NCI-H82 treated with DMSO at 0.1 percent for 48 hours (cell line): ENCODE data around the gene ASPHD1.
A peak's percentile ranks its signal among the peaks of the same experiment; 100 is the strongest.
"Not testable (repeated sequence)": the region's sequence is repeated elsewhere in the genome, so short reads cannot be mapped to it uniquely, and the experiment has no call there.

Source experiments
- DNase-seq: peaks from one replicate; lab custom pipeline; 2025; ENCODE audit not compliant: unreplicated experiment; lab: John Stamatoyannopoulos, UW

ASPHD1 gene

DNA sequence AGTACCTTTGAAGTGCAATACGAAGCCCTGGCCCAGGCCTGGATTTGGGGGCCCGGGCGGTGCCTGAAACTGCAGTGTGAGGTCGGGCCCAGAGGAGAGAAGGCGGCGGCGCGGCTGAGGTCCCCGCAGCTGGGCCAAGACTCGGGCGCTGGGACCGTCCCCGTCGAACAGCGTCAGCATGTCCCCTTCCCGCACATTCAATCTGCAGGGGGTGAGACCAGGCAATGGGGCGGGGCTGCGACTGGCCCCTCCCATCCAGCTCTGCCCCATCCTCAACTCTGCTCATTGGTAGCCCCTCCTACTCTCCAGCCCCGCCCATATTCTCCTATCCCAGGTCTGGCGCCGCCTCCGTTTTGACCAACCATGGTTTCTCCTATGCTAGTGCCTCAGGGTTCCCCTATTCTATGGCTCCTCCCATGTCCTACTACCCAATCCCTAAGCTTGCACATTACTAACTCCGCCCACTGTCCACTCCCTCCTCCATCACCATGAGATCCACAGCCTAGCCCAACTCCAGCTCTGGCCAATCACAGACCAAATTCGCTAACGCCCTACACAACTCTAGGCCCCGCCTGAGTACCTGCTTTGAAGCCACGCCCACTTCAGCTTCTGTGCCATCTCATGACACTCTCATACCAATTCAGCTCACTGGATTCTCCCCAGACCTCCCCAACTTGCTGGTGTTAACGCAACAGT, 22.9 kb upstream of the ASPHD1 start:
- DNase-seq, result no peak

- DNase-seq, result no peak
Observed at GRCh38 chr16:29878172-29878571, 22.1 kb upstream of the ASPHD1 start.

- DNase-seq, result no peak
Observed at GRCh38 chr16:29881050-29881449, 19.2 kb upstream of the ASPHD1 start.

GRCh38 chr16:29883987-29884386, 16.3 kb upstream of the ASPHD1 start:
- no peak for DNase-seq

DNA sequence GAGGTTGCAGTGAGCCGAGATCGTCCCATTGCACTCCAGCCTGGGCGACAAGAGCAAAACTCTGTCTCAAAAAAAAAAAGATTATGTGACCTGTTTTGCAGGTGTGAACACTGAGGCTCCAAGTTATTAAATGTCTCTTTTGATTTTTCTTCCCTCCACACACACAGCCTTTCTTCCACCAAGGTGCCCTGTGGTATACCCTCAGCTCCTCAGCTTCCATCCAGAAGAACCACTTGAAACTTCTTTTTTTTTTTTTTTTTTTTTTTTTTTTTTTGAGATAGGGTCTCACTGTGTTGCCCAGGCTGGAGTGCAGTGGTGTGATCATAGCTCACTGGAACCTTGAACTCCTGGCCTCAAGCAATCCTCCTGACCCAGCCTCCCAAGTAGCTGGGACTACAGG, 10.9 kb upstream of the ASPHD1 start:
- not testable (repeated sequence) for DNase-seq

DNA sequence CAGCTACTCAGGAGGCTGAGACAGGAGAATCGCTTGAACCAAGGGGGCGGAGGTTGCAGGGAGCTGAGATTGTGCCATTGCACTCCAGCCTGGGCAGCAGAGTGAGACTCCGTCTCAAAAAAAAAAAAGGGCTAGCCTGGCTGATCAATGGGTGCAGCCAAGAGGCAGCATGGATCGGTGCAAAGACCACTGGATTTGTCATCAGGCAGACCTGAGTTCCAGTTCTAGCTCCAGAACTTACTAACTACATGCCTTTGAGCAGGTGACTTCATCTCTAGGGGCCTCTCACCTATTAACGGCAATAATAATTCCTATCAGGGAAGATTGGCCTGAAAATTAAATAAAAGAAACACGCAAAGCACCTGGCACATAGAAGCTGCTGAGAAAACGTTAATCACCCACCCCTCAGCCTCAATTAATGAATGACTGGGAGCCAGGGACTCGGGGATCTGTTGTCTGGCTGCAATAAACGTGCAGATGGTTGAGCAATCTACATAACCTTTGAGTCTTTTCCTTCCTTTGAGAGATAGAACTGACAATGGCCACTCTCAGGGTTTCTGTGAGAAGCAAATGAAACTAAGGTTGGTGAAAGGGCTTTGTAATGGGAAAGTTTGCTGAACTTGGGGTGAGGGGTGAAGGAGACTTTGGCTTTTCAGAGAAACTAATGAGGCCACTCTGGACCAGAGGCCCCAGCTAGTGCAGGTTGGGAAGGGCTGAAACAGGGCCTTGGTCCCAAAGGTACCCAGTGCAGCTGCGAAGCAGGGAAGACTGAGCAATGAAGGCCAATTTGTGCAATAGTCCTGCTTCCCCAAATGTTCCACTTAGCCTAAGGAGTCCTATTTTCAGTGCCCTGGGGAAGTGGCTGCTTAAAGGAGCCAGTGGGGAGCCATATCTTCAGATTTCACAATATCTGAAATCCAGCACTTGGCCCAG, 8.5 kb upstream of the ASPHD1 start:
- DNase-seq, result no peak

- no peak for DNase-seq
Observed at GRCh38 chr16:29892458-29892813, 7.9 kb upstream of the ASPHD1 start.

DNA sequence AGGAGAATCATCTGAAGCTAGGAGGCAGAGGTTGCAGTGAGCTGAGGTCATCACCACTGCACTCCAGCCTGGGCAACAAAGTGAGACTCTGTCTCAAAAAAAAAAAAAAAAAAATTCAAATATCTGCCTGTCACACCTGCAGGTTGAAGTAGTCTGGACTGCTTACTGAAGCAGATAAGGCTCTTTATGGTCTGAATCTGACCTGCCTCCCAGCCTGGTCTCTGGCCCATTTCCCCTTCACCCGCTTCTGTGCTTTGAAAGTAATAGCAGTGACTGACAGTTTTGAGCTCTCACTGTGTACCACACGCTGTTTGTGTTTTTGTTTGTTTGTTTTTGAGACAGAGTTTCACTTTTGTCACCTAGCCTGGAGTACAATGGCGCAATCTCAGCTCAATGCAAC, 6.7 kb upstream of the ASPHD1 start:
- no peak for DNase-seq

- peak; percentile 57 for DNase-seq
Observed at GRCh38 chr16:29894352-29894751, 5.9 kb upstream of the ASPHD1 start.

GRCh38 chr16:29896841-29897240, 3.4 kb upstream of the ASPHD1 start:
- no peak for DNase-seq

GRCh38 chr16:29897333-29897732, 3.0 kb upstream of the ASPHD1 start:
- no peak for DNase-seq

GRCh38 chr16:29898135-29898803, 2.0 kb upstream of the ASPHD1 start:
- DNase-seq, result no peak

- DNase-seq, result peak; percentile 38
Observed at GRCh38 chr16:29898804-29899515, 1.3 kb upstream of the ASPHD1 start.

DNA sequence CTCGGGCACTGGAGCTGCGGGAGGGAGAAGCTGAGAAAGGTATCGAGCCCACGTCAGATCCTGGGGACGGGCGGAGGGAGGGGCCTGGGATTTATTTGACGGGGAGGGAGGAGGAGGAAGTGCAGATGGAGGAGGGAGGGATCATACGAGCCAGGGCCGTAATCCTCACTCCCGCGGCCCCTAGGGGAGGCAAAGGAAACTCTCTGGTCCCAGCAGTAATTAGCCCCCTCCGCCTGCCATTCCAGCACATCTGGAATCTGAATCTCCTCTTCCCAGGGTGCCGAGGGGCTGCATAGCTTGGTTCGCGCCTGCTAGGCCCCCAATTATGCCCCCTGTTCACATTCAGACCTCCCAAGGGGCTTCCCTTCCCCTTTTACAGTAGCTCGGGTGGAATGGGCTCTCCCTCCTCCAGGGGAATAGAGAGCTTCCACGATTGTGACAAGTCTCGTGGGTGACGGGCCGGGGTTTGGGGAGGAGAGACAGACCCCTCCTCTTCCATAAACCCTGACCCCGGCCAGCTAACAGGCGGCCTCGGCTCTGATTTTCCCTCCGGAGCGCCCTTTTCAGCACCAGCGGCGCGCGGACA, 679 bp upstream of the ASPHD1 start, which contains the start of gene SEZ6L2:
TSS of gene SEZ6L2 (minus strand) at position 35 of the 586 bp plus-strand sequence. CDS start 531 bp downstream, outside the sequence.
- peak; percentile 92 for DNase-seq

- no peak for DNase-seq
Observed at GRCh38 chr16:29900888-29901606, 759 bp downstream of the ASPHD1 start.

- DNase-seq, result no peak
Observed at GRCh38 chr16:29901607-29901945, 1.3 kb downstream of the ASPHD1 start.

DNA sequence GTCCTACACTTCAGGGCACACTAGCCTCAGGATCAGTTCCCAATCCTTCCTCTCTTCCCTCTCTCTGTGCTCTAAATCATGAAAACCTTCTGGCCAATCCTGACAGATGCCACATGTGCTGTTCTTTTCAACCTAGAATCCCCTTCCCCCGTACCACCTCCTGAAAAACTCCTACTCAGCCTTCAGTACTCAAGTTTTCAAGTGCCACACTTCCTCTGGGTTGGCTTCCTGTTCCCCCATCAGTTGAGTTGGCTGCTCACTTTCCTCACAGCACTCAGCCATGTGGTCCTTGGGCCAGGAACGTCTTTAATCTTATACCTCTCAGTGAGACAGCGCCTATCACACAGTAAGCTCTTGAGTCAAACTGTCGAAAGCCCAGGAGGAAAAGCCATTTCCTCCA, 3.3 kb downstream of the ASPHD1 start:
- no peak for DNase-seq

DNA sequence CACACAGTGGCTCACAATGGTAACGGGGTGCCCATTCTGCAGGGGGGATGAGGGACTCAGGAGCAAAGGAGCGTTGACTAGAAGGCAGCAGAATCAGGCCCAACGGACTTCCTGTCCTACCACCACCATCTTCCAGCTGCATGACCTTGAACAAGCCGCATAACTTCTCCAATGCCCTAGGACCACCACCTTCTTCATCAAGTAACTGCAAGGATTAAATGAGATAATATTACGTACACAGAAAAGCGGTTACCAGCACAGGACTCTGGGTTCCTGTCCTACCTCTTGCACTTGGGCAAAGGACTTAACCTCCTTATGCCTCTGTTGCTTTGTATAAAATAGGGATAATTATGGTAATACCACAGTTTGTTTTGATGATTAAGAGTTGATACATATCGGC, 4.7 kb downstream of the ASPHD1 start:
- DNase-seq, result no peak

DNA sequence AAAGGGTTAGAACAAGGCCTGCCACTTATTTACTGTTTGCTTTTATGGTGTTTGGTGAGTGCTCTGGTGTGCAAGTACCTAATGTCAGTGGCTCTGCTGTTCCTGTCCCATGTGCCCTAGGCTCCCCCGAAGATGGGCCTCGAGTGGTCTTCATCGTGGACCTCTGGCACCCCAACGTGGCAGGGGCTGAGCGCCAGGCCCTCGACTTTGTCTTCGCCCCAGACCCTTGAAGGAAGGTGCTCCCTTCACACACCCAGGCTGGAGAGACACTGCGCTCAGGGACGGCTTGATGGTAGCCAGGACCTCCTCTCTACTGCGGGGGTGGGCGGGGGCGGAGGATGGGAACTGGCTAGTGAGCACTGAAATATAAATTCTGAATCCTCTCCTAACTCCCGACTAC, 5.4 kb downstream of the ASPHD1 start:
- DNase-seq, result no peak
